Caco-2 (cell line): ENCODE measurements around the gene ABCC9. TPM values are rescaled to one million over a fixed set of nuclear protein-coding genes. Genes with fewer than 3 reads are reported as not detected.

Source experiments
- BruUV-seq: library from RNA; stranded (reverse); fragments of 400-500 nt; replicated peaks from 2 replicates; lab custom pipeline; 2021; lab: Mats Ljungman, UMichigan
- CTCF ChIA-PET: fragments of 300-600 bp; sonication (Branson Sonifier 250); formaldehyde crosslinking; loops from one replicate; lab custom pipeline; 2022; ENCODE audit warnings: antibody characterized with exemption; lab: Charles Lee
- POLR2A ChIA-PET: fragments of 300-600 bp; sonication (Branson Sonifier 250); formaldehyde crosslinking; loops from one replicate; lab custom pipeline; 2022; ENCODE audit warnings: antibody characterized with exemption; lab: Charles Lee
- DNase-seq, 2 experiments: peaks; one replicate each; pipeline versions ENCODE4 v3.0.0 to v3.0.0-alpha.2; 2020 to 2022
- H3K27me3 ChIP-seq: replicated peaks from 2 replicates; pipeline ENCODE4 v1.6.0; 2011; ENCODE audit warnings: low read length; ENCODE audit not compliant: control insufficient read depth, insufficient read depth
- H3K36me3 ChIP-seq: 2 replicates; pipeline ENCODE4 v1.5.1; 2011; ENCODE audit warnings: low read length; ENCODE audit not compliant: control insufficient read depth, insufficient read depth
- H3K4me1 ChIP-seq: fragments of 250-450 bp; sonication (Bioruptor Pico); 2 replicates; pipeline ENCODE4 v1.5.1; 2020; ENCODE audit warnings: mild to moderate bottlenecking
- H3K4me3 ChIP-seq: 2 replicates; pipeline ENCODE4 v1.5.1; 2011; ENCODE audit warnings: low read depth, mild to moderate bottlenecking, control low read depth, low read length
- H3K9me3 ChIP-seq: fragments of 250-450 bp; sonication (Bioruptor Pico); 2 replicates; pipeline ENCODE4 v1.5.1; 2020; ENCODE audit warnings: mild to moderate bottlenecking, moderate library complexity
- H3K27ac Mint-ChIP-seq: one replicate; pipeline ENCODE4 v1.8.0; 2022; ENCODE audit warnings: mixed read lengths; ENCODE audit not compliant: unreplicated experiment
- H3K27me3 Mint-ChIP-seq: one replicate; pipeline ENCODE4 v1.8.0; 2022; ENCODE audit warnings: mixed read lengths; ENCODE audit not compliant: insufficient read depth, unreplicated experiment
- H3K36me3 Mint-ChIP-seq: one replicate; pipeline ENCODE4 v1.8.0; 2022; ENCODE audit warnings: mild to moderate bottlenecking, mixed read lengths; ENCODE audit not compliant: insufficient read depth, unreplicated experiment
- H3K4me1 Mint-ChIP-seq: one replicate; pipeline ENCODE4 v1.8.0; 2022; ENCODE audit warnings: low read depth, mixed read lengths; ENCODE audit not compliant: unreplicated experiment
- H3K4me3 Mint-ChIP-seq: one replicate; pipeline ENCODE4 v1.8.0; 2022; ENCODE audit warnings: mild to moderate bottlenecking, moderate library complexity, mixed read lengths; ENCODE audit not compliant: unreplicated experiment
- H3K9me3 Mint-ChIP-seq: one replicate; pipeline ENCODE4 v1.8.0; 2022; ENCODE audit warnings: mixed read lengths; ENCODE audit not compliant: unreplicated experiment
- intact Hi-C: fragments of 100-400 bp; cut with micrococcal nuclease; formaldehyde crosslinking; loops from one replicate; pipeline ENCODE4 v1.10.0; 2022; ENCODE audit not compliant: unreplicated experiment
- total RNA-seq: library from RNA; stranded (reverse); gene quantifications from 2 replicates; pipeline ENCODE4 v1.2.3, GENCODE V29; 2022
- TF ChIP-seq, protein P1 (sequence below), 2 experiments: fragments of 200-600 bp in 1 of 2; IDR thresholded peaks; 1 replicate in 1 of 2; 2 replicates in 1 of 2; pipeline versions ENCODE4 v1.5.1 to v1.8.0; 2011 to 2022; ENCODE audit warnings: antibody characterized with exemption in 1 of 2, control low read depth in 1 of 2, inconsistent platforms in 1 of 2, low read depth in 1 of 2, low read length in 1 of 2, mild to moderate bottlenecking in 1 of 2, moderate library complexity in 1 of 2; ENCODE audit not compliant: insufficient read depth in 1 of 2, severe bottlenecking in 1 of 2, unreplicated experiment in 1 of 2

ABCC9 gene
- total RNA-seq, 1 experiment from 2014 or later, result 130 TPM

DNA sequence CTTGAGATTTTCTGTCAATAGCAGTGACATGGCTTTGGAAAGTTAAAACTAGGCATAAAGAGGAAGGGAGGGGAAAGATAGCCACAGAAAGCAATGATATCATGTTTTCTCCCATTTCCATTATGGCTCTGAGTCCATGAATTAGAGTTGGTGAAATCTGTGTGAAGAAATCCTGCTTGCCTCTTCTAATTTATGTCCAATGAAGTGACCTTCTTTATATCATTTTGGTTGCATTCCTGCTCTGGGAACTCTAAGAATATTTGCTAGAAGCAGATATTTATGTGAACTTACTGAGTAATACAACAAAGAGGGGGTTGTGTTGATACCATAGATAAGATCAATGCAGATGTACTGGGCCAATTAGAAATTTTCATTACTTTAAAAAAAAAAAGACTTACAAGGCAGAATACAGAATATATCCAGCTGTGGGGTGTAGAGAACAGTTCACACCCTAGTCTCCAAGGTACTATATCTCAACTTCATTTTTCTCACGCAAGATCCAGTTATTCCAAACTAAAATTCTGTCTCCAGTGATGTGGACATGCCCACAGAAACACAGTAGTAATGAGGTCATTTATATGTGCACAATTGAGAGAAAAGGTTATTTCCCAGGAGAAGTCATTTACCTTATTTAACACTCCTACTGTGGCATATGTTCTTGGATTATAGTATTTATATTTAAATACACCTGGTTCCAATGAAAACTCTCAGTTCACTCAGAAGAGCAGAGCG lies 115.2 kb downstream of the ABCC9 start:
- Mint-ChIP-seq H3K36me3 (peaks cover 72% of the 10 kb centered on the region), H3K27me3 (no peaks in the 10 kb centered on the region), H3K27ac (no peak overlapping the region), H3K9me3 (peaks cover 27% of the 10 kb centered on the region), H3K4me3 (no peak overlapping the region), H3K4me1 (peaks cover 41% of the 10 kb centered on the region)
- peaks cover 47% of the 10 kb centered on the region for H3K4me1 ChIP-seq
- intact Hi-C loops, result no loop called here
- H3K27me3 ChIP-seq, result no peaks in the 10 kb centered on the region
- BruUV-seq, result no TSS peak
- ChIA-PET POLR2A (no interaction called here), CTCF (no interaction called here)
- TF ChIP-seq, protein P1, sequence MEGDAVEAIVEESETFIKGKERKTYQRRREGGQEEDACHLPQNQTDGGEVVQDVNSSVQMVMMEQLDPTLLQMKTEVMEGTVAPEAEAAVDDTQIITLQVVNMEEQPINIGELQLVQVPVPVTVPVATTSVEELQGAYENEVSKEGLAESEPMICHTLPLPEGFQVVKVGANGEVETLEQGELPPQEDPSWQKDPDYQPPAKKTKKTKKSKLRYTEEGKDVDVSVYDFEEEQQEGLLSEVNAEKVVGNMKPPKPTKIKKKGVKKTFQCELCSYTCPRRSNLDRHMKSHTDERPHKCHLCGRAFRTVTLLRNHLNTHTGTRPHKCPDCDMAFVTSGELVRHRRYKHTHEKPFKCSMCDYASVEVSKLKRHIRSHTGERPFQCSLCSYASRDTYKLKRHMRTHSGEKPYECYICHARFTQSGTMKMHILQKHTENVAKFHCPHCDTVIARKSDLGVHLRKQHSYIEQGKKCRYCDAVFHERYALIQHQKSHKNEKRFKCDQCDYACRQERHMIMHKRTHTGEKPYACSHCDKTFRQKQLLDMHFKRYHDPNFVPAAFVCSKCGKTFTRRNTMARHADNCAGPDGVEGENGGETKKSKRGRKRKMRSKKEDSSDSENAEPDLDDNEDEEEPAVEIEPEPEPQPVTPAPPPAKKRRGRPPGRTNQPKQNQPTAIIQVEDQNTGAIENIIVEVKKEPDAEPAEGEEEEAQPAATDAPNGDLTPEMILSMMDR (IDR thresholded peaks at IDR 0.05; ENCODE audit: insufficient read depth in 1 of 2, low read depth in 1 of 2, low read length in 1 of 2, severe bottlenecking in 1 of 2, unreplicated experiment in 1 of 2), result no peak
- H3K9me3 ChIP-seq, result no peaks in the 10 kb centered on the region
- H3K4me3 ChIP-seq, result no peak overlapping the region
- DNase-seq, result no peak
- H3K36me3 ChIP-seq, result no peaks in the 10 kb centered on the region

GRCh38 chr12:21823581-21823980 lies 117.6 kb downstream of the ABCC9 start:
- CTCF ChIA-PET, result no interaction called here

GRCh38 chr12:21819678-21820077 lies 121.5 kb downstream of the ABCC9 start:
- BruUV-seq, result no TSS peak

More at GRCh38 chr12:21823581-21823980, 117.6 kb downstream of the ABCC9 start:
- BruUV-seq, result no TSS peak
- Mint-ChIP-seq H3K4me3 (peak overlapping the region; percentile 44), H3K27ac (peak overlapping the region; percentile 86), H3K4me1 (peaks cover 63% of the 10 kb centered on the region), H3K9me3 (peaks cover 25% of the 10 kb centered on the region), H3K36me3 (peaks cover 63% of the 10 kb centered on the region), H3K27me3 (no peaks in the 10 kb centered on the region)
- DNase-seq, result peak in 1 of 2 experiments; percentile 20
- Histone ChIP-seq H3K9me3 (no peaks in the 10 kb centered on the region), H3K27me3 (no peaks in the 10 kb centered on the region), H3K4me3 (no peak overlapping the region), H3K36me3 (no peaks in the 10 kb centered on the region), H3K4me1 (peaks cover 64% of the 10 kb centered on the region)
- POLR2A ChIA-PET, result interaction anchor here (0.7 to 1.4 kb wide), 3 partner anchors 49 to 191 kb away, joined by 3 to 12 read pairs (median 3); partner anchors contain the start of gene KCNJ8
- intact Hi-C loops, result no loop called here
- TF ChIP-seq, protein P1 (IDR thresholded peaks at IDR 0.05; ENCODE audit: insufficient read depth in 1 of 2, low read depth in 1 of 2, low read length in 1 of 2, severe bottlenecking in 1 of 2, unreplicated experiment in 1 of 2), result no peak

More at GRCh38 chr12:21819678-21820077, 121.5 kb downstream of the ABCC9 start:
- peaks cover 75% of the 10 kb centered on the region for H3K4me1 ChIP-seq
- POLR2A ChIA-PET, result interaction anchor here (0.5 to 2.3 kb wide), 5 partner anchors 13 to 122 kb away, joined by 3 to 29 read pairs (median 4); partner anchors contain the start of genes ABCC9 and KCNJ8
- Mint-ChIP-seq H3K36me3 (peaks cover 57% of the 10 kb centered on the region), H3K27me3 (no peaks in the 10 kb centered on the region), H3K27ac (peak overlapping the region; percentile 94), H3K4me3 (peak overlapping the region; percentile 61), H3K4me1 (peaks cover 65% of the 10 kb centered on the region), H3K9me3 (peaks cover 31% of the 10 kb centered on the region)
- CTCF ChIA-PET, result interaction anchor here (0.9 to 1.9 kb wide), 2 partner anchors 46 to 170 kb away, joined by 3 to 24 read pairs; partner anchors contain the start of gene KCNJ8
- intact Hi-C loops, result loop anchor here (1.0 to 5.0 kb wide), 8 partner anchors 19 to 223 kb away; partner anchors contain the start of genes KCNJ8 and LDHB
- peak in 1 of 2 experiments; percentile 80 for DNase-seq
- no peaks in the 10 kb centered on the region for H3K27me3 ChIP-seq
- no peak overlapping the region for H3K4me3 ChIP-seq
- no peaks in the 10 kb centered on the region for H3K36me3 ChIP-seq
- peaks cover 6% of the 10 kb centered on the region; the same call in 1 of the 2 replicates for H3K9me3 ChIP-seq
- TF ChIP-seq, protein P1 (IDR thresholded peaks at IDR 0.05; ENCODE audit: insufficient read depth in 1 of 2, low read depth in 1 of 2, low read length in 1 of 2, severe bottlenecking in 1 of 2, unreplicated experiment in 1 of 2), result no peak
